OCI-M2 (cell line): Measurements from ENCODE around the gene PRR23A.

ENCODE experiments used
- DNase-seq: peaks from one replicate; lab custom pipeline; 2025; ENCODE audit not compliant: unreplicated experiment; lab: John Stamatoyannopoulos, UW

PRR23A gene

DNA sequence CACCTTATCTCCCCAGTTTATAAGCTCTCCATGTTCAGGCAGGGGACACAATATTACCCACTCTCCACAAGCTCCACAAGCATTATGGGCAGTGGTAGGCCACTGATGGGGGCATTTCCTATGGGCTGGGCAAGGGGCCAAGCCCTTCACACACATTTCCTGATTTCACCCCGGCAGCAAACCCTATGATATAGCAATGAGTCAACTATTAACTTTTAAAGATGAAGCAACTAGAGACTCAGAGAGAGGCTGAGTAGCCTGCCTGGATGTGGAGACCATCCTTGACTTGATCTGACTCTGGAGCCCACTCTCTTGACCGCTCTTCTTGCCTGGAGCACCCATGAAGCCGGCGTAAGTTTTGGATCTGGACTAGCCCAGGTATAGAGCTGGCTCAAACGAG is 31.6 kb downstream of the PRR23A start:
- DNase-seq = no peak

GRCh38 chr3:138972941-138973340 is 33.1 kb downstream of the PRR23A start:
- no peak for DNase-seq

DNA sequence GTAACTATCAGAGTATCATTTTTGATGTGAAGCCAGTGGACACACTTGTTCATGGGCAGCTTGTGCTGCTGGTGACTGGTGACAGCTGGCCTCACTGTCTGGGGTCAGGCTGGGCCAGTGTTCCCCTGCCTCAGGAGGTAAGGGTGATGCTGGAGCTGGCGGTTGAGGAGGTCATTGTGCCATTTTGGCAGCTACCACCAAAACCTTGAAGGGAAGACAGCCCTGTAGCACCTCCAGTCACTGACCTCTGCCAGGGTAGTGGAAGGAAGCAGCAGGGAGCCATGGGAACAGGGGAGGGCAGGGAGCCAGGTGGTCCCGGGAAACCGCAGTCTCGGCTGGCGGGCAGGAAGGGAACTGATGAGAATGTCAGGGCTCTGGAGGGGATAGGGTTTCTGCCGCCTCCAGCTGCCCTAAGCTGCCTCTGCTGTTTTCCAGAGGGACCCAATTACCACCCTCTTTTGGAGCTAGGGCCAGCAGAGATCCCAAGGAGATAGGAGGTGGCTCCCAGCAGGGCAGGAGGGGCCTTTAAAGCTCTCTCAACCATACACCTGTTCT is 34.2 kb downstream of the PRR23A start:
- DNase-seq = no peak

DNA sequence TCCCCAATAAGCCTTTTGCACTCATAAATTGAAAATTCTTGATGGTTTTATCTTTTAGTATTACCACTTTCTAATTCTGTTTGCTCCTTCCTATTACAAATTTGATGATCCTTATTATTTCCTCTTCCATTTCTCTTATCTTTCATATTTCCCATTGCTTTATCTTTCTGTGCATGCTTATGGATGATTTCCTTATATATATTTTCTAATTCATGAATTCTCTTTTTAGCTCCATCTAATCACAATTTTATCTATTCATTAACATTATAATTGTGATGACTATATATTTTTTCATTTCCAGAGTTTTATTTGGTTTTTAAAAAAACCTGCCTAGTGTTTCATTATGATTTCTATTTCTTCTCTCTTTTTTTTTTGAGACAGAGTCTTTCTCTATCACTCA is 41.1 kb downstream of the PRR23A start:
- DNase-seq = no peak

DNA sequence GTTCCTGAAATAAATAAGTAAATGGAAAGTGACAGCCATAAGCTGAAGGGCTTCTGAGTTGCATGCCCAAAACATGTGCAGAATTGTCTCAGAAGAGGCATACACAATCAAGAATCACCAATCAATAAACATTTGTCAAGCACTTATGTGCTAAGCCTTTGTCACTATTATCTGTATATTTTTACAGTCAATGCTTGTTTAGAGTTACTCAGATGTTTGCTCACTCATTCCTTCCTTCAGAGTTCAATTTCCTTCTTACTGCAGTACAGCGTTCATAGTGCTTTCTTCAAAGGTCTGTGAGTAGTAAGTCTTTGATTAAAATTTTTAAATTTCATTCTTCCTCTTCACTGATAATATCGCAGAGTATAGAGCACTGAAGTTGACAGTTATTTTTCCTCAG is 41.8 kb downstream of the PRR23A start:
- no peak for DNase-seq

GRCh38 chr3:138962854-138963560 is 43.1 kb downstream of the PRR23A start:
- DNase-seq = no peak

- DNase-seq = no peak
Measured at GRCh38 chr3:138960417-138960852, 45.6 kb downstream of the PRR23A start.
